Stimulated activated CD4-positive, alpha-beta T cell treated with anti-CD3 and anti-CD28 coated beads, Interleukin-1b, Interleukin-23, amount 100 ng/mL, for 48 hours (primary cell): ENCODE measurements around the gene LCE5A.
"Not testable (repeated sequence)": the region's sequence is repeated elsewhere in the genome, so short reads cannot be mapped to it uniquely, and the experiment has no call there.

Experiments
- DNase-seq: peaks from one replicate; pipeline ENCODE4 v3.0.0-alpha.2; 2020

LCE5A gene

DNA sequence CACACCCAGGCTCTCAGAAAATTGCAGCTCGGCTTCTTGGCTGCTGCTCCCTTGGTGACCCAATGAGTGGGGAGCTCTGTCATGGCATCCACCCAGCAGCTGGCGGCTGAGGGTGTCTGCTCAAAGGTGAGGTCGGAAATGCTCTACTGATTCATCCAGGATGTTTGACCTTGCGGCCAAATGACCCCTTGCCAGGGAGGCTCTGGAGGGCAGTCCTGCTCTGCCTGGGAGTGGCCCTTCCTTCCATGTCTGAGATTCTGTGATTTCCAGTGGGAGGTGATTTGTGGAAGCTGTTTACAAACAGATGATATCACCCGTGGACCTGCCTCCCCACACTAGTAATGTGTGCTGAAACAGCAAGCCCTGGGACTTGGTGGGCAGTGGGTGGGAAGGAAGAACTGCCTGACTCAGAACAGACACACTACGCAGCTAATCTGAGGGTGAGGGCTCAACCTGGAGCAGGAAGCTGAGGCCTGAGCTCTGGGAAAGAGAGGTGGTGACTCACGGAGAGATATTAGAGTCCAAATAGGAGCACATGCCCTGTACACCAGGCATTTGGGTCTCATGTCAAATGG is 6.7 kb downstream of the LCE5A start:
- no peak for DNase-seq

DNA sequence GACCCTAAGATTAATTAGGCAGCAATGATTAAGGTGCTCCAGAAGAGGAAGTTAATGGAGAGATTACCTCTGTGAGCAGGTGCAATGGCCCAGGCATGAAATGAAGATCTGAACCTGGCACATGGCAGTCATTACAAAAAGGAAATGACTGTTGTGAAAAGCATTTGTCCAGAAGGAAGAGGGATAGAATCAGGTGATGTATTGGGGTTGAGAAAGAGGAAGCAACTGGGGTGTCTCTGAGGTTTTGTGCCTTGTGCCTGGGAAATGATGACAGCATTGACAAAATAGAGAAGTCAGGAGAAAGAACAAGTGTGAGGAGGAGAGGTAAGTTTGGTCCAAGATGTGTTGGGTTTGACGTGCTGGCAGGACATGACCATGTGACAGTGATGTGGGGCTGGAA is 9.2 kb downstream of the LCE5A start:
- no peak for DNase-seq

DNA sequence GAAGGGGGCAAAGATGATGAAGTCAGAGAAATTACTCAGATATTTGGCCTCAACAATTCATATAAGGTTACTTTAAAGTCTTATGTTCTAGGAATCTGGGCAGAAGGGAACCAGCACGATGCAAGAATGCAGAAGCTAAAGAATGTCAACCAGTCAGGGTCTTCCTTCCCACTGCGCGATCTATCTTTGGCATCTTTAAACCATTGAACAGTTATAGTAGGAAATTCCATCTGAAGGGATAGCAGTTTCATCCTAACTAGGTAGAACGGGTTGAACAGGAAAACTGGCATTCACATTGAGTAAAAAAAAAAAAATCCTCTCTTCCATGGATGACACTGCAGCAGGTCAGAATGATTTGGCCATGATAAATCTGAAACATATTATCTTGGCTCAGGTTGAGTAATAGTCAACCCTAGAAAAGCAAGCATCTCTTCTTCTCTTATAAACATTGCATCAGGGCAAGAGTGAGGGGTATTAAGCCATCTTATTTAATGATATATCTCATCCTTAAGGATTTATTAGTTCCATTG is 10.0 kb downstream of the LCE5A start:
- no peak for DNase-seq

DNA sequence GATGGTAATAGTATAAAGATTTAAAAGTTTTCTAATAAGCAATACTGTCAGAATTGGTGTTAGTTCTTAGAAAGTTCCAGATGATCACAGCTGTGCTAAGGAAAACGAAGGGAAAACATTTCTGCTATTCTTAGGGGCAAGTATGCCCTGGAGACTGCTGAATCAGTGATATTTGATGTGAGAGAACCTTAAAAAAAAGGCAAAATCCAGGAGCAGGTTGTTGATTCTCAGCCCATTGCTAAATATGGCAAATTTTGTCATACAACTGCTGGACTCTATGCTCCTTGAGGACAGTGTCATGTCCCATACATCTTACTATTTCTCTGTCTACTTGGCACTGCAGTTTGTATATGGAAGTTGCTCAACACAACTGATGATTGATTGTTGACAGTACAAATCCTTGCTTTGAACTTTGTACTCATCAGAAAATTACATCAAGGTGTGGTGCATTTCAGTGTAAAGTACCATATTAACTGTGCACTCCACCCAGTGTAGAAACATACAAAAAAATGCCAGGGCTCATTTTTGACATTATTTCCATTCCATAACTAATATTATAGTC is 14.6 kb downstream of the LCE5A start:
- DNase-seq = no peak

DNA sequence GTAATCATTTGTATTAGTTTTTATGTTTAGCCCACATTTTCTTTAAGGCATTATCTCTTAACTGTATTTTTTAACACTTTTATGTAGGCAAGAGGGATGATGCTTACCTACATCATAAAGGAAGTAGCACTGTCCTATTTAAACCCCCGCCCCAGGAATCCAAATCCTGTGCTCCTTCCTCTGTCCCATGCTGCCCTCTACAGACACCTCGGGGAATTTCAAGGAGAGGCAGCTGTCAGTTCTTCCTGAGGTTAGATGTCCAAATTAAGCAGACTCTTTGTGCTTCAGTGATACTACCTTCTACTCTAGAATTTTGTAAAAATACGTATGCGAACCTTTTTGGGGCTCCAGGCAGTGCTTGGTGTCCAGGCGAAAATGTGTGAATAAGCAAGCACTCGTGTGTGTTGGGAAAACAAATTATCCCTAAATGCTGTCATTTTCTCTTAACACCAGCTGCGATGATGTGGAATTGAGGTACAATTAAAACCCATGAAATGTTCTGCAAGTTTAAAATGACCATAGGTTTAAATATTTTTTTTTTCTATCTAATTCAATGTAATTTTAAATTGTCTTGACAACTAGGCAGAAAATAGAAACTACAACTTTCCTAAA is 22.8 kb downstream of the LCE5A start:
- DNase-seq = peak; percentile 22

DNA sequence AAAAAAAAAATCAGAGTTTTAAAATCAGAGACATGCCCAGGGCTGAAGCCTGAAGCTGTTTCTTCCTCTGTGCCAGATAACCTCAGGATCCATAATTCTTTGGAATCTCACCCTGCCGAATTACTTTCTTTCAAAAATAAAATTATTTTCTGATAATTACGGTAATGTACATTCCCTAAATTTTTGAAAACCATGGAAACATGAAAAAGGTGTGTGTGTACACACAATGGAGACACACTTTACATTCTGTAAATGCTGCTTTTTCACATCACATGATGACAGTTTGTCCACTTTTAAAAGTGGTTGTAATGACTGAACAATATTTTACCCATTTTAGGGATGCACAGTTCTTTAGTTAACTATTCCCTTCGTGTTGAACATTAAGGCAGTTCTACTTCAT is 25.2 kb downstream of the LCE5A start:
- DNase-seq = no peak

DNA sequence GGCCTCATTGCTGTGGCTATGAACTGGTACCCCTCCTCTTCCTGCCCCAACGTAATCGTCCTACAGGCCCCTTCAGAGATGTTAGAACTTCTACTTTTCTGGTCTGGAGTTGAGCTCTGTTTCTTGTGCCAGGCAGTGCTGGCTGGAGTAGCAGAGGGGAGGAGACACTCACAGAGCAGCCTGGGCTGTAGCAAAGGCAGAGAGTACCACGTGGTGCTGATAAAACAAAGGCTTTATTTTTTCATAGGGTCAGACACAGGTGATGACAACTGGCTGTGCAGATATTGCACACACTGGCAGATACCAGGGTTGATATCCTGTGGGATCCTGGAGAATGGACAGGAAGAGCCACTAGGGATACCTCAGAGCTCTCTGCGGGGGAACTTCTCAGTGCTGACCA is 26.9 kb downstream of the LCE5A start:
- DNase-seq = no peak

DNA sequence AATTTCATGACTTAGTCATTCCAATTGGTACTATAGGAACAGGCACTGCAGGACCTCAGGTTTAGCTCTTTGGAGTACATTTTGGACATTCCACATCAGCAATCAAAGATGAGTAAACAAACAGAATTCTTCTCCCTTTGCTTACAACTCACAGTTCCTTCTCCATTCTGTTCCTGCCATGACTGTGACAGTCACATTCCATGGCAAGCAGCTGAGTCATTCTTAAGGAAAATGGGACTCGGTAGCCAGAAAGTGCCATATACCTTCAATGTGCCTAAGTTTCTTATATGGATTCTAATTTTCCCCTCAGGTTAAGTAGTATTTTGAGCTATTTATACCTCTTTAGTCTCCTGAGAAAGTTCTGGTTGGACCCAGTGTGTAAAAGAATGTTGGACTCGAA is 29.3 kb downstream of the LCE5A start:
- no peak for DNase-seq

DNA sequence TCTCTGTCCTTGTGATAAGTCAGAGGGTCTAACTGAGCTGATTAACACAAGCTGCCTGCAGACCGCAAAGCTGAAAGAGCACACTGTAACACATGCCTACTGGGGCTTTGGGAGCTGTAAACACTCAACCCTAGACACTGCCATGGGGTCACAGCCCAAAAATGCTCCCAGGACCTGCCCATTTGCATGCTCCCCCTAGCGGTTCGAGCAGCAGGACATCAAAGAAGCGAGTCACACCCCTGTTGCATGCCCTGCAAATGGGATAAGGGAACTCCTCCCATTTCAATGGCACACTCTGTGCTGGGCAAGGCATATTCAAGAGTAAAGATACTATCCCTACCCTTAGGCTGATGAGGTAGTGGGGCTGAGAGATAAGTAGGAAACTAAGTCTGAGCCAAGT is 33.2 kb downstream of the LCE5A start:
- DNase-seq = no peak

DNA sequence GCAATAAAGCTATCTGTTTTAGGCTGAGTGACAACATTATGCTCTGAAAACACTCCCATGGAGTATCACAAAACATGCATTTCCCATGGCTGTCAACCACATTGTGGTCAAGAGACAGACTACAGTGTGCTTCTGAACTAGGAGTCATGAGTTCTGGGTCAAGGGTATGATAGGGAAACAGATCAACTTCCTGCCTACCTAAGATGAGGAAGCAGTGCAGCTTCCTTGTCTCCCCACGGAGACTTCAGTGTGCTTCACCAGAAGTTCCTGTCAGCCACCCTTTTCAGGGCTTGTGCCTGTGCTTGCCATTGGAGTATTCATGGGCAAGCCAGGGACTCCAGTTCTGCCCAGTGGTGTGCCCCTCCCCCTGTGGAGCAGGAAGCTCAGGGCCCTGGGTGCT is 36.1 kb downstream of the LCE5A start:
- DNase-seq = no peak

DNA sequence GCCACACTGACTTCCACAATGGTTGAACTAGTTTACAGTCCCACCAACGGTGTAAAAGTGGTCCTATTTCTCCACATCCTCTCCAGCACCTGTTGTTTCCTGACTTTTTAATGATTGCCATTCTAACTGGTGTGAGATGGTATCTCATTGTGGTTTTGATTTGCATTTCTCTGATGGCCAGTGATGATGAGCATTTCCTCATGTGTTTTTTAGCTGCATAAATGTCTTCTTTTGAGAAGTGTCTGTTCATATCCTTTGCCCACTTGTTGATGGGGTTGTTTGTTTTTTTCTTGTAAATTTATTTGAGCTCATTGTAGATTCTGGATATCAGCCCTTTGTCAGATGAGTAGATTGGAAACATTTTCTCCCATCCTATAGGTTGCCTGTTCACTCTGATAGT is 37.8 kb downstream of the LCE5A start:
- not testable (repeated sequence) for DNase-seq
